HUES6 (cell line): ENCODE data around the gene SH2B2.
"Not testable (repeated sequence)": the region's sequence is repeated elsewhere in the genome, so short reads cannot be mapped to it uniquely, and the experiment has no call there.

Source experiments
- H3K27ac ChIP-seq: 2 replicates; pipeline ENCODE4 v1.7.0; 2013; ENCODE audit warnings: low read depth, mild to moderate bottlenecking, low read length, inconsistent platforms
- H3K27me3 ChIP-seq: 2 replicates; pipeline ENCODE4 v1.6.1; 2013; ENCODE audit warnings: low read length; ENCODE audit not compliant: control insufficient read depth, insufficient read depth
- H3K36me3 ChIP-seq: 2 replicates; pipeline ENCODE4 v1.6.1; 2013; ENCODE audit warnings: low read length; ENCODE audit not compliant: control insufficient read depth, insufficient read depth
- H3K4me1 ChIP-seq: 2 replicates; pipeline ENCODE4 v1.6.1; 2013; ENCODE audit warnings: low read length; ENCODE audit not compliant: control insufficient read depth, insufficient read depth
- H3K4me3 ChIP-seq: 2 replicates; pipeline ENCODE4 v1.5.1; 2013; ENCODE audit warnings: low read depth, low read length
- H3K9ac ChIP-seq: one replicate; pipeline ENCODE4 v1.6.1; 2013; ENCODE audit warnings: mild to moderate bottlenecking, low read length
- H3K9me3 ChIP-seq: 2 replicates; pipeline ENCODE4 v1.6.1; 2013; ENCODE audit warnings: low read depth, low read length; ENCODE audit not compliant: control insufficient read depth, insufficient read depth

SH2B2 gene

DNA sequence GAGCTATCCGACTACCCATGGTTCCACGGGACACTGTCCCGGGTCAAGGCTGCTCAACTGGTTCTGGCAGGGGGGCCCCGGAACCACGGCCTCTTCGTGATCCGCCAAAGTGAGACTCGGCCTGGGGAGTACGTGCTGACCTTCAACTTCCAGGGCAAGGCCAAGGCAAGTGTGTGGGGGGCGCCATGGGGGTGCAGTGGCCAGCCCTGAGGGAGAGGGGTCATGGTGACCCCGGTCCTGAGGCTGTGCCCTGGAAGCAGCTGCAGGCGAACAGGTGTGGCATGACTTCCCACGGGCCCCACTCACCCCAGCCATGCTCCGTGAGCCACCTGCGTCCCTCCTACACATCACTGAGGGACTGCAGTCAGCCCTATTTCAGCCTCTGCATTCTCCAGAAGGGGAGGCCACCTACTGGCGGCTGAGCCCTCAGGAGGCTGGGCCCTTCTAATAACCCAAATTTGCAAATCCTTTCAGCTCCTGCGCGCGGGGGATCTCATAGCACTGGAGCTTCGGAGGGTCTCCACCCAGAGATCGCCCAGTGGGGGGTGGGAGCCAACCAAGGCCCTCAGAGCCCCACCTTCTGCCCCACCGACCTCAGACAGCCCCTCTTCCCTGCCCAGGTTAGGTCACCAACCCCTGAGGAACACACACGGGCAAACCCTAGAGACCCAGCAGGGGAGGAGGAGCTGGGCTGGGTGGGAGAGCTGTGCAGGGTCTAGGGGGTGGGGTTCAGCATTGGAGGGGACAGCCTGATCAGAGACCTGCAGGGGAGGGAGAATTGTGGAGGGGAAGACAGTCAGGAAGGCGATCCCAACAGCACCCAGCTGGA lies 30.8 kb downstream of the SH2B2 start:
- no peak overlapping the region for H3K9ac ChIP-seq
- H3K36me3 ChIP-seq: peaks cover 9% of the 10 kb centered on the region; the same call in 1 of the 2 replicates
- H3K27ac ChIP-seq: no peak overlapping the region
- H3K4me3 ChIP-seq: no peak overlapping the region
- H3K27me3 ChIP-seq: peaks cover 12% of the 10 kb centered on the region; the same call in 1 of the 2 replicates
- H3K4me1 ChIP-seq: peaks cover 20% of the 10 kb centered on the region
- no peaks in the 10 kb centered on the region for H3K9me3 ChIP-seq

GRCh38 chr7:102318482-102318971 lies 31.9 kb downstream of the SH2B2 start:
- no peaks in the 10 kb centered on the region for H3K9me3 ChIP-seq
- H3K36me3 ChIP-seq: peaks cover 9% of the 10 kb centered on the region; the same call in 1 of the 2 replicates
- H3K9ac ChIP-seq: no peak overlapping the region
- H3K27me3 ChIP-seq: peaks cover 16% of the 10 kb centered on the region; the same call in 1 of the 2 replicates
- H3K4me1 ChIP-seq: peaks cover 20% of the 10 kb centered on the region
- H3K27ac ChIP-seq: no peak overlapping the region
- H3K4me3 ChIP-seq: no peak overlapping the region

- H3K36me3 ChIP-seq: peaks cover 3% of the 10 kb centered on the region; the same call in 1 of the 2 replicates
- H3K27ac ChIP-seq: no peak overlapping the region
- peaks cover 20% of the 10 kb centered on the region for H3K4me1 ChIP-seq
These were observed 33.0 kb downstream of the SH2B2 start for GRCh38 chr7:102319671-102320070.

DNA sequence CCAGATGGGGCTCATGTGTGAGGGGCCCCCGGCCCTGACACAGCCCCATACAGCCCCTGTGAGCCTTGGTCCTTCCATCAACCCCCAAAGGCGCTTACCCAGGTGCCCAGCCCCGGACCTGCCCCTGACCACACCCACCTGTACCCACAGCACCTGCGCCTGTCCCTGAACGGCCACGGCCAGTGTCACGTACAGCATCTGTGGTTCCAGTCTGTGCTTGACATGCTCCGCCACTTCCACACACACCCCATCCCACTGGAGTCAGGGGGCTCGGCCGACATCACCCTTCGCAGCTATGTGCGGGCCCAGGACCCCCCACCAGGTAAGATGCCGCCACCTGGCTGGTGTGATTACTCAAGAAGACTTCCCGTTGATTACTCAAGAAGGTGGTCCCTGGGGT lies 33.5 kb downstream of the SH2B2 start:
- Histone ChIP-seq H3K27me3 (peaks cover 16% of the 10 kb centered on the region; the same call in 1 of the 2 replicates), H3K9ac (no peak overlapping the region), H3K4me3 (no peak overlapping the region), H3K27ac (no peak overlapping the region), H3K36me3 (peaks cover 2% of the 10 kb centered on the region; the same call in 1 of the 2 replicates), H3K4me1 (peaks cover 20% of the 10 kb centered on the region), H3K9me3 (no peaks in the 10 kb centered on the region)

More at GRCh38 chr7:102319671-102320070, 33.0 kb downstream of the SH2B2 start:
- Histone ChIP-seq H3K27me3 (peaks cover 16% of the 10 kb centered on the region; the same call in 1 of the 2 replicates), H3K9ac (no peak overlapping the region), H3K4me3 (no peak overlapping the region), H3K9me3 (no peaks in the 10 kb centered on the region)

DNA sequence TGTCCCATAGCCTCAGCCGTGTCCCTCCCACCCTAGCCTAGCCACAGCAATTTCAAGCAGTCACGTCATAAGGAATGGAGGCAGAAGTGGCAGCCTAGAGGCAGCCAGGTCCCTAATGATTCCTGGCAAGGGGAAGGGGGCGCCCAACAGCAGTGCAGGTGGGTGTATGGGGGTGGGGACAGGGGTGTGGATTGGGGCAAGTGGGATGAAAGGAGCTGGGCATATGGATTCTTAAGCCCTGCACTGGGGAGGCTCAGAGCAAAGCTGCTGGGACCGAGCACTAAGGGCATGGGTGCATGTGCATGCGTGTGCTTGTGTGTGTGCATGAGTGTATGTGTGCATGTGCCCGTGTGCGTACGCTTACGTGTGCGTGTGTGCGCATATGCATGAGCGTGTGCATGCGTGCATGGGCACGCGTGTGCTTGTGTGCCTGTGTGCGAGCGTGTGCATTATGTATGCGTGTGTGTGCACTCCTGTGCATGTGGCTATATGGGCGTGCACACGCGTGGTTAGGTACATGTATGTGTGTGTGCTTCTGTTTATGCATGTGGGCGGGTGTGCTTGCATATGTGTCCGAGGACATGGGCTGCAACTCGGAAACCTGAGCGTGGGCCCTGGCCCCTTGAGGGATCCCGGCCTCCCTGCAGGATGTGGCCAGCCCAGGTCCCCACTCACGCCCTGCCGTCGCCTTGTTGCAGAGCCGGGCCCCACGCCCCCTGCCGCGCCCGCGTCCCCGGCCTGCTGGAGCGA lies 34.1 kb downstream of the SH2B2 start:
- H3K27me3 ChIP-seq: peaks cover 16% of the 10 kb centered on the region; the same call in 1 of the 2 replicates
- peak overlapping the region; percentile 16 for H3K4me3 ChIP-seq
- H3K9ac ChIP-seq: no peak overlapping the region
- peaks cover 20% of the 10 kb centered on the region for H3K4me1 ChIP-seq
- H3K9me3 ChIP-seq: no peaks in the 10 kb centered on the region
- H3K36me3 ChIP-seq: peaks cover 2% of the 10 kb centered on the region; the same call in 1 of the 2 replicates
- H3K27ac ChIP-seq: no peak overlapping the region

DNA sequence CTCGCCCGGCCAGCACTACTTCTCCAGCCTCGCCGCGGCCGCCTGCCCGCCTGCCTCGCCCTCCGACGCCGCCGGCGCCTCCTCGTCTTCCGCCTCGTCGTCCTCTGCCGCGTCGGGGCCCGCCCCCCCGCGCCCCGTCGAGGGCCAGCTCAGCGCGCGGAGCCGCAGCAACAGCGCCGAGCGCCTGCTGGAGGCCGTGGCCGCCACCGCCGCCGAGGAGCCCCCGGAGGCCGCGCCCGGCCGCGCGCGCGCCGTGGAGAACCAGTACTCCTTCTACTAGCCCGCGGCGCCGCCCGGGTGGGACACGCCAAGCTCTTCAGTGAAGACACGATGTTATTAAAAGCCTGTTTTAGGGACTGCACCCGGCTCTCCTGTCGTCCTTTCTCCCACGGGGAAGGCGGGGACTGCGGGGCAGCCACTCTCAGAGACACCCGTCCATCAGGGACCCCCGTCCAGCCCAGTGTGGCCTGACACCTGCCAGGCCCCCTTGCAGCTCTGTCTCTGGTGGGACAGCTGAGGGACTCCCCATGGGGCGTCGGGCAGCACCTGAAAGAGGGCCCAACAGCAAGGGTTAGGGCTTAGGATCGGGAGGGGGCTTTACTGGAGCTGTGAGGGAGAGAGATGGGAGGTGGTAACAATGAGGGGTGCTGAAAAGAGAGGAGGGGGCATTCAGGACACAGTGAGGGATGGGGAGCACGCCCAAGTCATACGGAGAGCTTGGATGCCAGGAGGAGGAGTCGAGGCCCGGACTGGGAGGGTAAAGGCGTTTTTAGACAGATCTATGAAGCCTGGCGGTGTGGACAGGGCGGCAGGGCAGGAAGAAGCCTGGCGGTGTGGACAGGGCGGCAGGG lies 34.9 kb downstream of the SH2B2 start:
- Histone ChIP-seq H3K27ac (no peak overlapping the region), H3K9me3 (no peaks in the 10 kb centered on the region), H3K4me1 (peaks cover 20% of the 10 kb centered on the region), H3K27me3 (peaks cover 16% of the 10 kb centered on the region; the same call in 1 of the 2 replicates), H3K36me3 (peaks cover 2% of the 10 kb centered on the region; the same call in 1 of the 2 replicates), H3K4me3 (peak overlapping the region; percentile 32), H3K9ac (no peak overlapping the region)

DNA sequence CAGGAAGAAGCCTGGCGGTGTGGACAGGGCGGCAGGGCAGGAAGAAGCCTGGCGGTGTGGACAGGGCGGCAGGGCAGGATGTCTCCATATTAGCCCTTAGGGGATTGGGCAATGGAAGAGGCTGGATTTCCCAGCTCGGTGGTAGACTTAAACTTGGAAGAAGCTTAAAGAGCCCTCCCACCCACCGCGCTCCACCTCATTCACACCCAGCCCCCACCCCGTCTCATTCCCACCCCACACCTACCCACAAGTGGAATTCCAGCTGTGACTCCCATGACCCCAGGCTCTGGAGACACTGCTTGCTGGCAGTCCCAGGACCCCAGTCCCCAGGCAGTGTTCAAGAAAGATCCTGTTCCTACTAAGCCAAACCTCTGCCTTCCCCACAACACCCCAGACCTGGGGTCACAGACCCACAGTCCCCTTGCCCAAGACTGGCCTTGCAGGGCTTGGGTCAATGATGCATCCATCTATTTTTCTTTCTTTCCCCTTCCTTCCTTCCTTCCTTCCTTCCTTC lies 35.6 kb downstream of the SH2B2 start:
- Histone ChIP-seq H3K27me3 (peaks cover 16% of the 10 kb centered on the region; the same call in 1 of the 2 replicates), H3K9me3 (no peaks in the 10 kb centered on the region), H3K9ac (no peak overlapping the region), H3K4me1 (peaks cover 17% of the 10 kb centered on the region), H3K36me3 (peaks cover 2% of the 10 kb centered on the region; the same call in 1 of the 2 replicates), H3K4me3 (no peak overlapping the region), H3K27ac (no peak overlapping the region)

- Histone ChIP-seq H3K36me3 (no peaks in the 10 kb centered on the region), H3K27ac (no peak overlapping the region), H3K9ac (no peak overlapping the region), H3K9me3 (no peaks in the 10 kb centered on the region), H3K27me3 (peaks cover 16% of the 10 kb centered on the region; the same call in 1 of the 2 replicates), H3K4me1 (peaks cover 10% of the 10 kb centered on the region), H3K4me3 (no peak overlapping the region)
These were observed 37.2 kb downstream of the SH2B2 start for GRCh38 chr7:102323914-102324195.

- H3K27ac ChIP-seq, H3K9ac ChIP-seq, H3K36me3 ChIP-seq, H3K4me3 ChIP-seq, H3K9me3 ChIP-seq: not testable (repeated sequence)
- H3K4me1 ChIP-seq: peaks cover 10% of the 10 kb centered on the region
- H3K27me3 ChIP-seq: peaks cover 16% of the 10 kb centered on the region; the same call in 1 of the 2 replicates
These were observed 38.4 kb downstream of the SH2B2 start for GRCh38 chr7:102325106-102325505.

- peaks cover 6% of the 10 kb centered on the region for H3K4me1 ChIP-seq
These were observed 39.7 kb downstream of the SH2B2 start for GRCh38 chr7:102326157-102326889.

More at GRCh38 chr7:102326157-102326889, 39.7 kb downstream of the SH2B2 start:
- Histone ChIP-seq H3K9me3 (no peaks in the 10 kb centered on the region), H3K36me3 (no peaks in the 10 kb centered on the region), H3K27ac (no peak overlapping the region), H3K27me3 (peaks cover 12% of the 10 kb centered on the region; the same call in 1 of the 2 replicates), H3K4me3 (no peak overlapping the region), H3K9ac (no peak overlapping the region)
